GM23338 (cell line): ENCODE results near the gene NTRK1. TPM values are rescaled to one million over a fixed set of nuclear protein-coding genes. Genes with fewer than 3 reads are reported as not detected.
A peak's percentile ranks its signal among the peaks of the same experiment; 100 is the strongest.

Source experiments
- ATAC-seq: fragments of 200-7000 bp; cut with Tn5 transposase; 3 replicates; pipeline ENCODE4 v1.9.1; 2020
- DNase-seq: peaks from one replicate; pipeline ENCODE4 v3.0.0-alpha.2; 2015; ENCODE audit warnings: low spot score
- H2AFZ ChIP-seq: fragments of 200-600 bp; sonication (generic); 2 replicates; pipeline ENCODE4 v1.8.0; 2016; ENCODE audit warnings: antibody characterized with exemption, mild to moderate bottlenecking, moderate library complexity
- H3F3A ChIP-seq: fragments of 200-600 bp; sonication (generic); replicated peaks from 2 replicates; pipeline ENCODE4 v1.8.0; 2017; ENCODE audit warnings: antibody characterized with exemption, mixed run types, low read depth
- H3K27ac ChIP-seq: fragments of 200-600 bp; sonication (generic); 2 replicates; pipeline ENCODE4 v1.6.1; 2016; ENCODE audit warnings: low read depth
- H3K27me3 ChIP-seq: fragments of 200-600 bp; sonication (generic); 2 replicates; pipeline ENCODE4 v1.8.0; 2016; ENCODE audit warnings: mild to moderate bottlenecking, mixed run types, moderate library complexity; ENCODE audit not compliant: insufficient read depth
- H3K36me3 ChIP-seq: fragments of 200-600 bp; sonication (generic); 2 replicates; pipeline ENCODE4 v1.8.0; 2016; ENCODE audit warnings: mild to moderate bottlenecking; ENCODE audit not compliant: insufficient read depth
- H3K4me1 ChIP-seq: fragments of 200-600 bp; sonication (generic); 2 replicates; pipeline ENCODE4 v1.8.0; 2016; ENCODE audit warnings: mild to moderate bottlenecking, moderate library complexity; ENCODE audit not compliant: insufficient read depth
- H3K4me2 ChIP-seq: fragments of 200-600 bp; sonication (generic); 2 replicates; pipeline ENCODE4 v1.7.1; 2017; ENCODE audit warnings: mixed run types
- H3K4me3 ChIP-seq: fragments of 200-600 bp; sonication (generic); 2 replicates; pipeline ENCODE4 v1.6.1; 2016; ENCODE audit warnings: mixed run types
- H3K79me2 ChIP-seq: fragments of 200-600 bp; sonication (generic); replicated peaks from 2 replicates; pipeline ENCODE4 v1.8.0; 2017; ENCODE audit warnings: mild to moderate bottlenecking; ENCODE audit not compliant: insufficient read depth
- H3K9me2 ChIP-seq: fragments of 200-600 bp; sonication (generic); 2 replicates; pipeline ENCODE4 v1.8.0; 2017; ENCODE audit not compliant: insufficient read depth
- H4K20me1 ChIP-seq: fragments of 200-600 bp; sonication (generic); replicated peaks from 2 replicates; pipeline ENCODE4 v1.8.0; 2017; ENCODE audit warnings: mild to moderate bottlenecking; ENCODE audit not compliant: insufficient read depth
- H3K27ac Mint-ChIP-seq: 2 replicates; pipeline ENCODE4 v1.8.0; 2020; ENCODE audit warnings: inconsistent platforms, mild to moderate bottlenecking, moderate library complexity, mixed read lengths
- H3K27me3 Mint-ChIP-seq: 3 replicates; pipeline ENCODE4 v1.8.0; 2022; ENCODE audit warnings: low read depth, mild to moderate bottlenecking, moderate library complexity, mixed read lengths, inconsistent platforms; ENCODE audit not compliant: insufficient read depth, poor library complexity
- H3K36me3 Mint-ChIP-seq: 3 replicates; pipeline ENCODE4 v1.8.0; 2021; ENCODE audit warnings: low read depth, mild to moderate bottlenecking, inconsistent platforms, moderate library complexity, mixed read lengths
- H3K4me1 Mint-ChIP-seq: 3 replicates; pipeline ENCODE4 v1.8.0; 2020; ENCODE audit warnings: mild to moderate bottlenecking, inconsistent platforms, mixed read lengths
- H3K4me3 Mint-ChIP-seq: 3 replicates; pipeline ENCODE4 v1.8.0; 2021; ENCODE audit warnings: moderate library complexity, mild to moderate bottlenecking, inconsistent platforms, mixed read lengths
- H3K9me3 Mint-ChIP-seq: 3 replicates; pipeline ENCODE4 v1.8.0; 2020; ENCODE audit warnings: moderate library complexity, mild to moderate bottlenecking, inconsistent platforms, mixed read lengths
- CREB1 ChIP-seq: fragments of 250-450 bp; sonication (Bioruptor Pico); IDR thresholded peaks from 2 replicates; pipeline ENCODE4 v1.5.0; 2020; ENCODE audit warnings: low read depth, mild to moderate bottlenecking, moderate library complexity
- EZH2 ChIP-seq: fragments of 200-600 bp; sonication (generic); IDR thresholded peaks from one replicate; pipeline ENCODE4 v1.8.0; 2017; ENCODE audit warnings: antibody characterized with exemption, mild to moderate bottlenecking, low read depth; ENCODE audit not compliant: unreplicated experiment
- EZH2phosphoT487 ChIP-seq: fragments of 200-600 bp; sonication (generic); IDR thresholded peaks from one replicate; pipeline ENCODE4 v1.8.1; 2018; ENCODE audit warnings: antibody characterized with exemption; ENCODE audit not compliant: unreplicated experiment
- JUNB ChIP-seq: IDR thresholded peaks from one replicate; pipeline ENCODE4 v1.6.1; 2016; ENCODE audit warnings: antibody characterized with exemption; ENCODE audit not compliant: unreplicated experiment
- NANOG ChIP-seq: IDR thresholded peaks from 2 replicates; pipeline ENCODE4 v1.6.1; 2016; ENCODE audit warnings: antibody characterized with exemption, borderline replicate concordance
- REST ChIP-seq: IDR thresholded peaks from one replicate; pipeline ENCODE4 v1.6.1; 2018; ENCODE audit warnings: antibody characterized with exemption; ENCODE audit not compliant: unreplicated experiment
- STAT1 ChIP-seq: IDR thresholded peaks from one replicate; pipeline ENCODE4 v1.6.1; 2016; ENCODE audit warnings: antibody characterized with exemption; ENCODE audit not compliant: unreplicated experiment
- polyA plus RNA-seq: library from polyadenylated mRNA; unstranded; fragments of >200 nt; fragmentation: Nextera tagmentation; extraction: Ambion mirVana; gene quantifications from 2 replicates; pipeline ENCODE4 v1.2.1, GENCODE V29; 2016
- total RNA-seq: library from RNA; depleted of rRNA; stranded (reverse); fragments of >200 nt; shearing (Covaris generic); gene quantifications from 2 replicates; pipeline ENCODE4 v1.2.3, GENCODE V29; 2014
- TF ChIP-seq, protein P1 (sequence below), 2 experiments: fragments of 200-600 bp in 1 of 2; sonication (generic) in 1 of 2; conservative IDR thresholded peaks; 2 replicates each; pipeline versions ENCODE4 v1.5.1 to v1.6.1; 2016 to 2017; ENCODE audit warnings: antibody characterized with exemption in 2 of 2, low read depth in 2 of 2, mild to moderate bottlenecking in 2 of 2, moderate library complexity in 1 of 2
- TF ChIP-seq, protein P2 (sequence below): IDR thresholded peaks from 2 replicates; pipeline ENCODE4 v1.6.1; 2016; ENCODE audit warnings: antibody characterized with exemption

NTRK1 gene
- total and polyA plus RNA-seq, 2 experiments from 2014 or later: 0.42 to 0.45 TPM

- Mint-ChIP-seq H3K27ac (no peak overlapping the region), H3K9me3 (no peaks in the 10 kb centered on the region), H3K4me1 (peaks cover 16% of the 10 kb centered on the region), H3K27me3 (peaks cover 92% of the 10 kb centered on the region), H3K36me3 (no peaks in the 10 kb centered on the region), H3K4me3 (peak overlapping the region; percentile 43; the same call in 1 of the 3 replicates)
- Histone ChIP-seq H3K4me1 (peaks cover 12% of the 10 kb centered on the region), H3K27ac (no peak overlapping the region), H3K9me2 (no peaks in the 10 kb centered on the region), H3K79me2 (no peaks in the 10 kb centered on the region), H3F3A (no peaks in the 10 kb centered on the region), H2AFZ (no peak overlapping the region), H3K4me2 (no peak overlapping the region), H3K27me3 (peaks cover 99% of the 10 kb centered on the region), H3K4me3 (no peak overlapping the region), H3K36me3 (no peaks in the 10 kb centered on the region), H4K20me1 (no peaks in the 10 kb centered on the region; the same call in 1 of the 2 replicates)
- ATAC-seq (no peak), DNase-seq (no peak)
- TF ChIP-seq EZH2phosphoT487: no peak
Measured at GRCh38 chr1:156846643-156847042, 14.0 kb upstream of the NTRK1 start.

DNA sequence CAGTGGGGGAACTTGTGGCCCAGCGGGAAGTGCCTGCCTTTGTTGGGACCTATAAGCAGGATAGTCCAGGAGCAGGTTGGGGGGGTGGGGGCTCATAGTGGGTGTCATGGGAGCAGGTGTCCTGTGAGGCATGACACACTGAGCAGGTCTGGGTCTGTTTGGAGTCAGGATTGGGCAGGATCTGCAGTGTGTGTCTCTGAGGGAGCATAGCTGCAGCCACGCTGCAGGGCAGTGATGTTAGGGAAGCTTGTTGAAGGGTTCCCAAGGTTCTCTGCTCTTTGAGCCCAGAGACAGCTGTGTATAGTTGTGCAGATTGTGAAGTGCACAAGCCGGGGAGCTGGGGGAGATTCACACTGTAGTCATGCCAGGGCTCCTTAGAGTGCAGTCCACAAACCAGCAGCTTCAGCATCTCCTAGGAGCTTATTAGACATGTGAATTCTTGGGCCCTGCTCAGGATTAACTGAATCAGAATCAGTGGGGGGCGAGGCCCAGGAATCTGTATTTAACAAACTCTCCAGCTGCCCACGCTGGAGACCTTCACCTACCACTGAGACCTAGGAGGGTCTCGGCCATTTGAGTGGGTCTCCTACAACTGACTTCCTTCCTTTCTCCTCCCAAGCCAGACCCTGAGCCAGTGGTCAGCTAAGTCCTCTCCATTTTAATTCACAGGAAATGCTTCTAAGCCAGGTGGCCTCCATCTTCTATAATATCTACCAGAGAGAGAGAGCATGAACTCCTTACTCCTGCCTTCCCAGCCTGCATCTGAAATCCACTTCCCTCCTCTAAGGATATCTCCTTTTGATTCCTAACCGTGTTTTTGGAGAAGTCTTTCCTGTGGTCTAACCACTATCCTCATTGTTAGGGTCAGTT lies 12.8 kb upstream of the NTRK1 start:
- H3K36me3 ChIP-seq: no peaks in the 10 kb centered on the region
- no peaks in the 10 kb centered on the region; the same call in 1 of the 2 replicates for H4K20me1 ChIP-seq
- peaks cover 16% of the 10 kb centered on the region for H3K4me1 Mint-ChIP-seq
- no peak overlapping the region for H3K27ac Mint-ChIP-seq
- DNase-seq (no peak), ATAC-seq (no peak)
- no peaks in the 10 kb centered on the region for H3K9me3 Mint-ChIP-seq
- no peaks in the 10 kb centered on the region for H3K79me2 ChIP-seq
- H3K4me3 ChIP-seq: peak overlapping the region; percentile 63
- peak overlapping the region; percentile 66 for H3K4me3 Mint-ChIP-seq
- peaks cover 12% of the 10 kb centered on the region for H3K4me1 ChIP-seq
- H3K27ac ChIP-seq: no peak overlapping the region
- peaks cover 88% of the 10 kb centered on the region for H3K27me3 Mint-ChIP-seq
- peak overlapping the region; percentile 81 for H3K4me2 ChIP-seq
- H2AFZ ChIP-seq: peak overlapping the region; percentile 96
- no peaks in the 10 kb centered on the region for H3K36me3 Mint-ChIP-seq
- H3K9me2 ChIP-seq: no peaks in the 10 kb centered on the region
- H3K27me3 ChIP-seq: peaks cover 99% of the 10 kb centered on the region
- H3F3A ChIP-seq: no peaks in the 10 kb centered on the region
- TF ChIP-seq STAT1: no peak
- no peak for TF ChIP-seq EZH2
- TF ChIP-seq REST: no peak
- no peak for TF ChIP-seq JUNB
- TF ChIP-seq, protein P1, sequence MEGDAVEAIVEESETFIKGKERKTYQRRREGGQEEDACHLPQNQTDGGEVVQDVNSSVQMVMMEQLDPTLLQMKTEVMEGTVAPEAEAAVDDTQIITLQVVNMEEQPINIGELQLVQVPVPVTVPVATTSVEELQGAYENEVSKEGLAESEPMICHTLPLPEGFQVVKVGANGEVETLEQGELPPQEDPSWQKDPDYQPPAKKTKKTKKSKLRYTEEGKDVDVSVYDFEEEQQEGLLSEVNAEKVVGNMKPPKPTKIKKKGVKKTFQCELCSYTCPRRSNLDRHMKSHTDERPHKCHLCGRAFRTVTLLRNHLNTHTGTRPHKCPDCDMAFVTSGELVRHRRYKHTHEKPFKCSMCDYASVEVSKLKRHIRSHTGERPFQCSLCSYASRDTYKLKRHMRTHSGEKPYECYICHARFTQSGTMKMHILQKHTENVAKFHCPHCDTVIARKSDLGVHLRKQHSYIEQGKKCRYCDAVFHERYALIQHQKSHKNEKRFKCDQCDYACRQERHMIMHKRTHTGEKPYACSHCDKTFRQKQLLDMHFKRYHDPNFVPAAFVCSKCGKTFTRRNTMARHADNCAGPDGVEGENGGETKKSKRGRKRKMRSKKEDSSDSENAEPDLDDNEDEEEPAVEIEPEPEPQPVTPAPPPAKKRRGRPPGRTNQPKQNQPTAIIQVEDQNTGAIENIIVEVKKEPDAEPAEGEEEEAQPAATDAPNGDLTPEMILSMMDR (conservative IDR thresholded peaks at IDR 0.05; ENCODE audit: low read depth in 2 of 2): no peak
- no peak for TF ChIP-seq NANOG
- TF ChIP-seq, protein P2, sequence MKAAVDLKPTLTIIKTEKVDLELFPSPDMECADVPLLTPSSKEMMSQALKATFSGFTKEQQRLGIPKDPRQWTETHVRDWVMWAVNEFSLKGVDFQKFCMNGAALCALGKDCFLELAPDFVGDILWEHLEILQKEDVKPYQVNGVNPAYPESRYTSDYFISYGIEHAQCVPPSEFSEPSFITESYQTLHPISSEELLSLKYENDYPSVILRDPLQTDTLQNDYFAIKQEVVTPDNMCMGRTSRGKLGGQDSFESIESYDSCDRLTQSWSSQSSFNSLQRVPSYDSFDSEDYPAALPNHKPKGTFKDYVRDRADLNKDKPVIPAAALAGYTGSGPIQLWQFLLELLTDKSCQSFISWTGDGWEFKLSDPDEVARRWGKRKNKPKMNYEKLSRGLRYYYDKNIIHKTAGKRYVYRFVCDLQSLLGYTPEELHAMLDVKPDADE: no peak
- TF ChIP-seq CREB1 (CRISPR knock-in tag): no peak
